Measurements from ENCODE around the gene ZBTB7C. TPM values are rescaled to one million over a fixed set of nuclear protein-coding genes. Genes with fewer than 3 reads are reported as not detected.

The ZBTB7C gene
- total and polyA plus RNA-seq, 8 donors: 1.7 to 8.7 (median 2.7) TPM

DNA sequence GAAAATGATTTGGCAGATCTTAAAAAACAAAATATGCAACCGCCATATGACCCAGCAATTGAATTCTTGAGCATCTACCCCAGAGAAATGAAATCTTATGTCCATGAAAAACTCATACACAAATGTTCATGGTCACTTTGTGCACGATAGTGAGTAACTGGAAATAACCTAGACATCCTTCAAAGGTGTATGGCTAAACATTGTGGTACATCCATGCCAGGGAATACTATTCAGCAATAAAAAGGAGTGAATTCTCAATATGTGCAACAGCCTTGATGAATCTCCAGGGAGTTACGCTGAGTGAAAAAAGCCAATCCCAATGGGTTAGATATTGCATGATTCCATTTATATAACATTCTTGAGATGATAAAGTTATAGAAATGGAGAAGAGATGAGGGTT is 366.0 kb downstream of the ZBTB7C start:
- H3K4me1 ChIP-seq: no peaks in the 10 kb centered on the region
- H3K27me3 ChIP-seq: no peaks in the 10 kb centered on the region
- no peak overlapping the region for H3K27ac ChIP-seq
- TF ChIP-seq, protein P1, sequence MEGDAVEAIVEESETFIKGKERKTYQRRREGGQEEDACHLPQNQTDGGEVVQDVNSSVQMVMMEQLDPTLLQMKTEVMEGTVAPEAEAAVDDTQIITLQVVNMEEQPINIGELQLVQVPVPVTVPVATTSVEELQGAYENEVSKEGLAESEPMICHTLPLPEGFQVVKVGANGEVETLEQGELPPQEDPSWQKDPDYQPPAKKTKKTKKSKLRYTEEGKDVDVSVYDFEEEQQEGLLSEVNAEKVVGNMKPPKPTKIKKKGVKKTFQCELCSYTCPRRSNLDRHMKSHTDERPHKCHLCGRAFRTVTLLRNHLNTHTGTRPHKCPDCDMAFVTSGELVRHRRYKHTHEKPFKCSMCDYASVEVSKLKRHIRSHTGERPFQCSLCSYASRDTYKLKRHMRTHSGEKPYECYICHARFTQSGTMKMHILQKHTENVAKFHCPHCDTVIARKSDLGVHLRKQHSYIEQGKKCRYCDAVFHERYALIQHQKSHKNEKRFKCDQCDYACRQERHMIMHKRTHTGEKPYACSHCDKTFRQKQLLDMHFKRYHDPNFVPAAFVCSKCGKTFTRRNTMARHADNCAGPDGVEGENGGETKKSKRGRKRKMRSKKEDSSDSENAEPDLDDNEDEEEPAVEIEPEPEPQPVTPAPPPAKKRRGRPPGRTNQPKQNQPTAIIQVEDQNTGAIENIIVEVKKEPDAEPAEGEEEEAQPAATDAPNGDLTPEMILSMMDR (IDR thresholded peaks at IDR 0.05): no peak
- intact Hi-C loops (cut with DNase I): no loop called here
- no peaks in the 10 kb centered on the region for H3K9me3 ChIP-seq
- no peaks in the 10 kb centered on the region for H3K36me3 ChIP-seq
- ATAC-seq: no peak
- DNase-seq: no peak
- H3K4me3 ChIP-seq: no peak overlapping the region

DNA sequence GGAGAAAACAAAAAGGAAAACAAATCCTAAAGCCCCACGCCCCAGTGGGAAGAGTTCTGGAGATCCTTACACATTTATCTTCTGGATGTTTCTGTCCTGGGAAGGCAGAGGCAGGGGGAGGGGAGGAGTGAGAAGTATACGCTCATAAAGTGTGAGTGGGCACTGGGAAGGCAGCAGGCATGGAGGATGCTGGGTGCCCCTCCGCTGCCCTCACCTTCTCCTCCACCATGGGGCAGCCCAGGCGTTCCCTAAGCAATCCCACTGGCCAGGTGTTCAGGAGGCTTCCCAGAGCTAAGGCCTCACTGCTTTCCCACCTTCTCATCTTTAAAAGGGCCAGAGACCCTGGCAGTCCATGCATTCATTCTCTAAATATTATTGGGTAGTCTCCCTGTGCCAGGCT is 366.8 kb downstream of the ZBTB7C start:
- Histone ChIP-seq H3K4me1 (no peaks in the 10 kb centered on the region), H3K9me3 (no peaks in the 10 kb centered on the region), H3K27ac (no peak overlapping the region), H3K27me3 (no peaks in the 10 kb centered on the region), H3K4me3 (no peak overlapping the region), H3K36me3 (no peaks in the 10 kb centered on the region)
- ATAC-seq (no peak), DNase-seq (no peak)
- TF ChIP-seq, protein P1 (IDR thresholded peaks at IDR 0.05): no peak
- intact Hi-C loops (cut with DNase I): no loop called here

DNA sequence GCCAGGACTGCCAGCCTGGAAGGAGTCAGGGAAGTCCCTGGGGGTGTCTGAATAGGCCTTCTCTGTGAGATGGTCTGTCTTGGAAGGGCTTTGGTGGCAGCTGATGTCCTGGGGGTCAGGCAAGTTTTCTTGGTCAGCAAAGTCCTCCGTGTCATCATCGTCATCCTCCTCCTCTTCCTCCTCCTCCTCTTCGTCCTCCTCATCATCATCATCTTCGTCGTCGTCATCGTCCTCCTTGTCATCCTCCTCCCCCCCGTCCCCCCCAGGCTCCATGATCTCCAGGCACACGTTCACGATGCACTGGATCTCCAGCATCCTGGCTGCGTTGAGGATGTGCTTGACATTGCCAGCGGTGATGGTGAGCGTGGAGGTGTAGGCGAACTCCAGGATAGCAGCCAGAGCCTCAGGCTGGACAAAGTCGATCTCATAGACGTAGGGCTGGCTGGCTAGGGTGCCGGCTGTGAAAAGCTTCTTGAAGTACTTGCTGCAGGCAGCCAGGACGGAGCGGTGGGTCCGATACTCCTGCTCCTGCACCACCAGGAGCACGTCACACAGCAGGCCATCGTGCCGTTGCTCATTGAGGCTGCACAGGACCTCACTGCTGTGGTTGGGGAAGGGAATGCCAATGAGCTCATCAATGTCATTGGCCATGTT is 368.6 kb downstream of the ZBTB7C start:
- Histone ChIP-seq H3K27ac (no peak overlapping the region), H3K36me3 (no peaks in the 10 kb centered on the region), H3K27me3 (no peaks in the 10 kb centered on the region), H3K9me3 (no peaks in the 10 kb centered on the region), H3K4me3 (no peak overlapping the region), H3K4me1 (no peaks in the 10 kb centered on the region)
- no peak for ATAC-seq
- intact Hi-C loops (cut with DNase I): no loop called here
- no peak for DNase-seq
- TF ChIP-seq, protein P1 (IDR thresholded peaks at IDR 0.05): no peak

DNA sequence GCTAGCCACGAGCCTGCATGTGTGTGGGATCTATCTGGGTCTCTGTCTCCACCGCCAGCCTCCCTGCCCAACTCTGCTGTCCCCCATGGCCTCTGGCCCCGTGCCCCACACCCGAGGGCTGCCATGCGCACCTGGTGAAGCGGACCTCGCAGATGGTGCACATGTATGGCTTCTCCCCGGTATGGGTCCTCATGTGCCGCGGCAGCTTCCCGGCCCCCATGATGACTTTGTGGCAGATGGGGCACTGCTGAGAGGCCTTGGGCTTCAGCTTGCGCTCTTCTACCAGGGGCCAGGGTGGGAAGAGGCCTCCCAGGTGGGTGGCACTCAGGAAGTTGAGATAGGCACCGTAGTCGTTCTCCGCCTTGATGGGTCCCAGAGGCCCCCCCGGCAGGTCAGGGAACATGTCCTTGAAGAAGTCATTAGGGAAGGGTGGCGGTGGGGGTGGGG is 369.4 kb downstream of the ZBTB7C start:
- Histone ChIP-seq H3K9me3 (no peaks in the 10 kb centered on the region), H3K4me3 (no peak overlapping the region), H3K36me3 (no peaks in the 10 kb centered on the region), H3K27ac (no peak overlapping the region), H3K27me3 (no peaks in the 10 kb centered on the region), H3K4me1 (no peaks in the 10 kb centered on the region)
- TF ChIP-seq, protein P1 (IDR thresholded peaks at IDR 0.05): no peak
- ATAC-seq (no peak), DNase-seq (no peak)
- intact Hi-C loops (cut with DNase I): no loop called here

DNA sequence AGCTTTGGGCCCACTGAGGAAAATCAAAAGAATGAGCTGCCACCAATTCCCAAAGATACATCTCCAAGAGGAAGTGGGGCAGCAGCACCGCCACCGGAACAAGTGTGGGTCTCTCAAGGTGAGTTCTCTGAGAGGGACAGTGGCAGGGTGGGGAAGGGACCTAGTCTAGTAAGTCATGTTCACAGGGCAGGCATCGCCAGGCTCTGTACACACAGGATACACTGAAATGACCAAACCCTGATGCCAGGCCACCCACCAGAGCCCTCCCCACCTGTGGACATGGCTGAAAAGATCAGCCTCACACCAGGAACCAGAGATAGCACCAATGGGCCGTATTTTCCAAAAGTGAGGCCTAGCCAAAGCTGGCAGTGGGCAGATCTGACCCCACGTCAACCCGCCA is 370.5 kb downstream of the ZBTB7C start:
- intact Hi-C loops (cut with DNase I): no loop called here

More for the DNA sequence above, 370.5 kb downstream of the ZBTB7C start:
- Histone ChIP-seq H3K4me3 (no peak overlapping the region), H3K27me3 (no peaks in the 10 kb centered on the region), H3K36me3 (no peaks in the 10 kb centered on the region), H3K4me1 (no peaks in the 10 kb centered on the region), H3K9me3 (no peaks in the 10 kb centered on the region), H3K27ac (no peak overlapping the region)
- DNase-seq (peak in 1 of 4 donors; percentile 19), ATAC-seq (no peak)
- TF ChIP-seq, protein P1 (IDR thresholded peaks at IDR 0.05): no peak

Measured in left lung (tissue), 10 donors.